Measurements from ENCODE around the gene SCAF4. TPM values are rescaled to one million over a fixed set of nuclear protein-coding genes. Genes with fewer than 3 reads are reported as not detected.

Gene SCAF4
- polyA plus RNA-seq, 1 of the 3 experiments (the other 2 are of a cell fraction): 8.5 TPM

- Histone ChIP-seq H3F3A (replicated peaks; ENCODE audit: insufficient read depth) (peaks cover 20% of the 10 kb centered on the region), H3K9ac (no peak overlapping the region), H3K4me1 (ENCODE audit: control insufficient read depth in 1 of 2, insufficient read depth in 2 of 2, low read depth in 1 of 2, low read length in 1 of 2) (peaks cover 0 to 13% of the 10 kb centered on the region in 2 experiments; a peak in 2 of 4 replicates), H2AFZ (ENCODE audit: low read depth) (no peak overlapping the region), H3K4me2 (no peak overlapping the region), H3K4me3 (ENCODE audit: low read depth in 2 of 2, low read length in 1 of 2) (no peak overlapping the region), H4K20me1 (ENCODE audit: insufficient read depth) (peaks cover 97% of the 10 kb centered on the region), H3K36me3 (replicated peaks in 1 of 2; ENCODE audit: control insufficient read depth in 1 of 2, insufficient read depth in 2 of 2, low read length in 1 of 2) (peaks cover 0 to 3% of the 10 kb centered on the region in 2 experiments), H3K27ac (ENCODE audit: low read depth in 2 of 2, low read length in 1 of 2) (no peak overlapping the region), H3K27me3 (ENCODE audit: insufficient read depth) (no peaks in the 10 kb centered on the region), H3K9me3 (no peaks in the 10 kb centered on the region), H3K79me2 (ENCODE audit: insufficient read depth) (peaks cover 100% of the 10 kb centered on the region), H3K9me2 (no peaks in the 10 kb centered on the region)
- no peak for DNase-seq
- no peak for TF ChIP-seq EP300 (IDR thresholded peaks at IDR 0.05; ENCODE audit: borderline replicate concordance in 1 of 2, low read depth in 1 of 2, low read length in 1 of 2)
- TF ChIP-seq GATA2 (CRISPR knock-in tag; IDR thresholded peaks at IDR 0.05): no peak
- TF ChIP-seq RCOR1 (IDR thresholded peaks at IDR 0.05; ENCODE audit: low read length): no peak
- TF ChIP-seq, protein P1, sequence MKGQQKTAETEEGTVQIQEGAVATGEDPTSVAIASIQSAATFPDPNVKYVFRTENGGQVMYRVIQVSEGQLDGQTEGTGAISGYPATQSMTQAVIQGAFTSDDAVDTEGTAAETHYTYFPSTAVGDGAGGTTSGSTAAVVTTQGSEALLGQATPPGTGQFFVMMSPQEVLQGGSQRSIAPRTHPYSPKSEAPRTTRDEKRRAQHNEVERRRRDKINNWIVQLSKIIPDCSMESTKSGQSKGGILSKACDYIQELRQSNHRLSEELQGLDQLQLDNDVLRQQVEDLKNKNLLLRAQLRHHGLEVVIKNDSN (IDR thresholded peaks at IDR 0.05; ENCODE audit: borderline replicate concordance, low read depth): no peak
- TF ChIP-seq TEAD4 (IDR thresholded peaks at IDR 0.05; ENCODE audit: borderline replicate concordance, insufficient read depth): no peak
- TF ChIP-seq TCF12 (IDR thresholded peaks at IDR 0.05): no peak
- no peak for TF ChIP-seq CTCF (IDR thresholded peaks at IDR 0.05)
- TF ChIP-seq MXI1 (IDR thresholded peaks at IDR 0.05; ENCODE audit: low read depth, low read length): no peak
- TF ChIP-seq REST (IDR thresholded peaks at IDR 0.05; ENCODE audit: low read depth, low read length): no peak
- TF ChIP-seq TAF1 (IDR thresholded peaks at IDR 0.05; ENCODE audit: borderline replicate concordance, low read depth, low read length): no peak
- TF ChIP-seq FOXJ3 (CRISPR knock-in tag; IDR thresholded peaks at IDR 0.05): no peak
- TF ChIP-seq, protein P2, sequence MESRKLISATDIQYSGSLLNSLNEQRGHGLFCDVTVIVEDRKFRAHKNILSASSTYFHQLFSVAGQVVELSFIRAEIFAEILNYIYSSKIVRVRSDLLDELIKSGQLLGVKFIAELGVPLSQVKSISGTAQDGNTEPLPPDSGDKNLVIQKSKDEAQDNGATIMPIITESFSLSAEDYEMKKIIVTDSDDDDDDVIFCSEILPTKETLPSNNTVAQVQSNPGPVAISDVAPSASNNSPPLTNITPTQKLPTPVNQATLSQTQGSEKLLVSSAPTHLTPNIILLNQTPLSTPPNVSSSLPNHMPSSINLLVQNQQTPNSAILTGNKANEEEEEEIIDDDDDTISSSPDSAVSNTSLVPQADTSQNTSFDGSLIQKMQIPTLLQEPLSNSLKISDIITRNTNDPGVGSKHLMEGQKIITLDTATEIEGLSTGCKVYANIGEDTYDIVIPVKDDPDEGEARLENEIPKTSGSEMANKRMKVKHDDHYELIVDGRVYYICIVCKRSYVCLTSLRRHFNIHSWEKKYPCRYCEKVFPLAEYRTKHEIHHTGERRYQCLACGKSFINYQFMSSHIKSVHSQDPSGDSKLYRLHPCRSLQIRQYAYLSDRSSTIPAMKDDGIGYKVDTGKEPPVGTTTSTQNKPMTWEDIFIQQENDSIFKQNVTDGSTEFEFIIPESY (IDR thresholded peaks at IDR 0.05; ENCODE audit: borderline replicate concordance, low read depth): no peak
- TF ChIP-seq EZH2phosphoT487 (IDR thresholded peaks at IDR 0.05; ENCODE audit: borderline replicate concordance, low read depth): no peak
- no peak for TF ChIP-seq MAX (IDR thresholded peaks at IDR 0.05; ENCODE audit: low read depth)
- TF ChIP-seq SMC3 (IDR thresholded peaks at IDR 0.05; ENCODE audit: low read depth, low read length): no peak
- WGBS (ENCODE audit: low lambda C conversion rate): 93% methylated on average over 2 of the region's 2 CpGs
- CTCF ChIA-PET: no interaction called here
- POLR2A ChIA-PET: no interaction called here
Observed at GRCh38 chr21:31720330-31720729, 11.6 kb downstream of the SCAF4 start.

All from SK-N-SH (cell line).